Skeletal muscle satellite cell (primary cell): ENCODE results near the gene REP15.
"Not testable (repeated sequence)": the region's sequence is repeated elsewhere in the genome, so short reads cannot be mapped to it uniquely, and the experiment has no call there.

Experiments
- H3K27me3 ChIP-seq: 2 replicates; pipeline ENCODE4 v1.7.0; 2013; ENCODE audit warnings: low read length; ENCODE audit not compliant: control insufficient read depth, insufficient read depth
- H3K36me3 ChIP-seq: 2 replicates; pipeline ENCODE4 v1.7.0; 2013; ENCODE audit warnings: mild to moderate bottlenecking, control low read depth, low read length; ENCODE audit not compliant: insufficient read depth
- H3K4me1 ChIP-seq: 2 replicates; pipeline ENCODE4 v1.7.0; 2013; ENCODE audit warnings: low read length; ENCODE audit not compliant: control insufficient read depth, insufficient read depth
- H3K4me2 ChIP-seq: 2 replicates; pipeline ENCODE4 v1.7.0; 2013; ENCODE audit warnings: mild to moderate bottlenecking, low read length
- H3K4me3 ChIP-seq: 2 replicates; pipeline ENCODE4 v1.7.0; 2013; ENCODE audit warnings: low read length
- H3K9ac ChIP-seq: 2 replicates; pipeline ENCODE4 v1.7.0; 2013; ENCODE audit warnings: mild to moderate bottlenecking, low read depth, low read length, moderate library complexity
- H3K9me3 ChIP-seq: replicated peaks from 2 replicates; pipeline ENCODE4 v1.7.0; 2013; ENCODE audit warnings: mild to moderate bottlenecking, control low read depth, low read length

REP15 gene

GRCh38 chr12:27733052-27733656 is 36.9 kb downstream of the REP15 start:
- Histone ChIP-seq H3K9ac (no peak overlapping the region), H3K4me2 (no peak overlapping the region), H3K4me3 (no peak overlapping the region), H3K27me3 (no peaks in the 10 kb centered on the region), H3K36me3 (peaks cover 36% of the 10 kb centered on the region), H3K9me3 (no peaks in the 10 kb centered on the region), H3K4me1 (no peaks in the 10 kb centered on the region)

GRCh38 chr12:27733791-27734190 is 37.5 kb downstream of the REP15 start:
- H3K4me3 ChIP-seq = no peak overlapping the region
- no peaks in the 10 kb centered on the region for H3K9me3 ChIP-seq
- H3K9ac ChIP-seq = no peak overlapping the region
- H3K36me3 ChIP-seq = peaks cover 35% of the 10 kb centered on the region
- no peaks in the 10 kb centered on the region for H3K4me1 ChIP-seq
- no peak overlapping the region for H3K4me2 ChIP-seq
- H3K27me3 ChIP-seq = no peaks in the 10 kb centered on the region

- H3K27me3 ChIP-seq, H3K4me1 ChIP-seq, H3K4me2 ChIP-seq, H3K9me3 ChIP-seq, H3K4me3 ChIP-seq, H3K9ac ChIP-seq: not testable (repeated sequence)
- H3K36me3 ChIP-seq = peaks cover 35% of the 10 kb centered on the region
Measured at GRCh38 chr12:27734321-27734720, 38.1 kb downstream of the REP15 start.

GRCh38 chr12:27743601-27744000 is 47.4 kb downstream of the REP15 start:
- Histone ChIP-seq H3K9ac (no peak overlapping the region), H3K4me2 (no peak overlapping the region), H3K36me3 (peaks cover 19% of the 10 kb centered on the region), H3K27me3 (no peaks in the 10 kb centered on the region), H3K4me1 (peaks cover 26% of the 10 kb centered on the region), H3K4me3 (no peak overlapping the region), H3K9me3 (no peaks in the 10 kb centered on the region)

- not testable (repeated sequence) for H3K4me2 ChIP-seq, H3K27me3 ChIP-seq, H3K9ac ChIP-seq, H3K9me3 ChIP-seq, H3K4me3 ChIP-seq
- Histone ChIP-seq H3K36me3 (peaks cover 20% of the 10 kb centered on the region), H3K4me1 (peaks cover 28% of the 10 kb centered on the region)
Measured at GRCh38 chr12:27745734-27746133, 49.5 kb downstream of the REP15 start.
